ENCODE measurements around the gene CALM3. TPM values are rescaled to one million over a fixed set of nuclear protein-coding genes. Genes with fewer than 3 reads are reported as not detected.
"Not testable (repeated sequence)": the region's sequence is repeated elsewhere in the genome, so short reads cannot be mapped to it uniquely, and the experiment has no call there.

CALM3 gene
- total and polyA plus RNA-seq, 2 of the 13 experiments (the other 11 are each of a cell fraction or from before 2014, with no cell fraction given) = 239 to 258 TPM

DNA sequence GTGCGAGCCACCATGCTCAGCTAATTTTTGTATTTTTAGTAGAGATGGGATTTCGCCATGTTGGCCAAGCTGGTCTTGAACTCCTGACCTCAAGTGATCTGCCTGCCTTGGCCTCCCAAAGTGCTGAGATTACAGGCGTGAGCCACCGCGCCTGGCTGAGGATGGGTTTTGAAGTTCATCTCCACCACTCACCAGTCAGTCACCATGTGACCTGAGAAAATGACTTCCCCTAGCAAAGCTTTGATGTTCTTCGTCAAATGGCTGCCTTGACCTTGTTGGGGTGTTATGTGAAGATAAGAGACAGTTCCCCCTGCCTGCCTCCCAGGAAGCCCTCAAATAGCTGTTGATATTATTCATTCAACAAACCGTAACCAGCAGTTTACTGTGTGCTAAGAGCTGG lies 27.8 kb downstream of the CALM3 start:
- H3K9ac ChIP-seq (ENCODE audit: insufficient read depth, low read depth, low read length); H3K9me3 ChIP-seq (ENCODE audit: low read length); intact Hi-C loops (cut with micrococcal nuclease; ENCODE audit: unreplicated experiment); H3K36me3 ChIP-seq (replicated peaks in 1 of 2; ENCODE audit: control insufficient read depth in 1 of 2, insufficient read depth in 2 of 2, low read length in 2 of 2); DNase-seq (ENCODE audit: low spot score); H3K4me3 ChIP-seq (replicated peaks in 1 of 3; ENCODE audit: insufficient read depth in 1 of 3, low read depth in 2 of 3, low read length in 3 of 3); H3K79me2 ChIP-seq (ENCODE audit: insufficient read depth, low read length); H3K4me2 ChIP-seq (ENCODE audit: low read depth, low read length); H2AFZ ChIP-seq (ENCODE audit: low read length); ATAC-seq; FAIRE-seq; BruUV-seq (replicated peaks); in situ Hi-C loops (cut with HindIII; ENCODE audit: extremely low pct_ligation_motif_present, low pct_unique_long_range_greater_than_20kb); H4K20me1 ChIP-seq (ENCODE audit: insufficient read depth, low read length); CTCF ChIA-PET (ENCODE audit: low intra/inter-chr PET ratio, low total read pairs); POLR2A ChIA-PET; H3K27ac ChIP-seq (ENCODE audit: extremely low read length, insufficient read depth, low read length): not testable (repeated sequence)
- H3K27me3 ChIP-seq (ENCODE audit: control insufficient read depth in 1 of 2, insufficient read depth in 2 of 2, low read length in 2 of 2) = peaks cover 8 to 22% of the 10 kb centered on the region in 2 experiments; a peak in 4 of 5 replicates
- H3K4me1 ChIP-seq (ENCODE audit: insufficient read depth, low read length) = peaks cover 15% of the 10 kb centered on the region
- TF ChIP-seq RARA (CRISPR knock-in tag; IDR thresholded peaks at IDR 0.05) = peak; percentile 19; the same call in 1 of the 2 replicates
- TF ChIP-seq ZNF3 (CRISPR knock-in tag; IDR thresholded peaks at IDR 0.05) = 0 out of 2 replicates have a peak, but pooled peaks have one; percentile 32
- WGBS (ENCODE audit: low lambda C conversion rate) = 31% methylated on average over 4 of the region's 7 CpGs

DNA sequence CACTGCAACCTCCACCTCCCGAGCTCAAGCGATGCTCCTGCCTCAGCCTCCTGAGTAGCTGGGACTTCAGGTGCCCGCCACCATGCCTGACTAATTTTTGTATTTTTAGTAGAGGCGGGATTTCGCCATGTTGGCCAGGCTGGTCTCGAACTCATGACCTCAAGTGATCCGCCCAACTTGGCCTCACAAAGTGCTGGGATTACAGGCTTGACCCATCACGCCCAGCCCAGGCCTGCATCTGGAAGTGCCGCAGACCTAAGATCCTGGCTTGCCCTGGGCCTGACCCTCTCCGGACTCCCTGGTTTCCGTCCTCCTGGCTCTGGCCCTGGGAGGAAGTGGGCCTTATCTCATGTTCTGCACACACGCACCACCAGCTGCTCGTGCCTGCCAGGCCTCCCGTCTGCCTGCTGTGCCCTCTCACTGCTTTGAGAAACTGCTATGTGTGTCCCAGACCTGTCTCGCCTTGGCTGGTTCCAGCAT lies 28.5 kb downstream of the CALM3 start:
- FAIRE-seq (no peak), ATAC-seq (no peak), DNase-seq (ENCODE audit: low spot score) (no peak)
- in situ Hi-C loops (cut with HindIII; ENCODE audit: extremely low pct_ligation_motif_present, low pct_unique_long_range_greater_than_20kb) (no loop called here), intact Hi-C loops (cut with micrococcal nuclease; ENCODE audit: unreplicated experiment) (no loop called here)
- no TSS peak for BruUV-seq (replicated peaks)
- Histone ChIP-seq H3K27ac (ENCODE audit: extremely low read length, insufficient read depth, low read length) (no peak overlapping the region), H3K4me2 (ENCODE audit: low read depth, low read length) (no peak overlapping the region), H3K36me3 (replicated peaks in 1 of 2; ENCODE audit: control insufficient read depth in 1 of 2, insufficient read depth in 2 of 2, low read length in 2 of 2) (no peaks in the 10 kb centered on the region), H4K20me1 (ENCODE audit: insufficient read depth, low read length) (no peaks in the 10 kb centered on the region), H3K9ac (ENCODE audit: insufficient read depth, low read depth, low read length) (no peak overlapping the region), H3K4me1 (ENCODE audit: insufficient read depth, low read length) (peaks cover 15% of the 10 kb centered on the region), H3K9me3 (ENCODE audit: low read length) (no peaks in the 10 kb centered on the region), H2AFZ (ENCODE audit: low read length) (no peak overlapping the region), H3K79me2 (ENCODE audit: insufficient read depth, low read length) (no peaks in the 10 kb centered on the region), H3K27me3 (ENCODE audit: control insufficient read depth in 1 of 2, insufficient read depth in 2 of 2, low read length in 2 of 2) (peaks cover 8 to 24% of the 10 kb centered on the region in 2 experiments; a peak in 4 of 5 replicates), H3K4me3 (replicated peaks in 1 of 3; ENCODE audit: insufficient read depth in 1 of 3, low read depth in 2 of 3, low read length in 3 of 3) (no peak overlapping the region)
- TF ChIP-seq CEBPB (IDR thresholded peaks at IDR 0.05; ENCODE audit: borderline replicate concordance, low read depth, low read length) (no peak), UBTF (CRISPR knock-in tag; IDR thresholded peaks at IDR 0.05) (no peak), ZNF747 (CRISPR knock-in tag; IDR thresholded peaks at IDR 0.05; ENCODE audit: borderline replicate concordance) (no peak), XRCC5 (optimal IDR thresholded peaks at IDR 0.05; ENCODE audit: low read length) (no peak), JUND (CRISPR knock-in tag; IDR thresholded peaks at IDR 0.05) (no peak), IKZF4 (CRISPR knock-in tag; IDR thresholded peaks at IDR 0.05; ENCODE audit: borderline replicate concordance, low read depth, not compliant biosample characterization) (no peak), ZNF383 (CRISPR knock-in tag; IDR thresholded peaks at IDR 0.05; ENCODE audit: borderline replicate concordance) (no peak), ZNF530 (CRISPR knock-in tag; IDR thresholded peaks at IDR 0.05; ENCODE audit: low read depth) (no peak), ZNF550 (CRISPR knock-in tag; IDR thresholded peaks at IDR 0.05; ENCODE audit: borderline replicate concordance) (no peak), NFRKB (IDR thresholded peaks at IDR 0.05) (no peak), HMGA1 (CRISPR knock-in tag; conservative IDR thresholded peaks at IDR 0.05) (no peak), ZNF326 (CRISPR knock-in tag; IDR thresholded peaks at IDR 0.05; ENCODE audit: borderline replicate concordance) (no peak), TAF15 (IDR thresholded peaks at IDR 0.05; ENCODE audit: low read depth, low read length, poor library complexity, severe bottlenecking) (no peak), GTF2F1 (IDR thresholded peaks at IDR 0.05; ENCODE audit: low read length) (no peak)
- TF ChIP-seq, protein P1, sequence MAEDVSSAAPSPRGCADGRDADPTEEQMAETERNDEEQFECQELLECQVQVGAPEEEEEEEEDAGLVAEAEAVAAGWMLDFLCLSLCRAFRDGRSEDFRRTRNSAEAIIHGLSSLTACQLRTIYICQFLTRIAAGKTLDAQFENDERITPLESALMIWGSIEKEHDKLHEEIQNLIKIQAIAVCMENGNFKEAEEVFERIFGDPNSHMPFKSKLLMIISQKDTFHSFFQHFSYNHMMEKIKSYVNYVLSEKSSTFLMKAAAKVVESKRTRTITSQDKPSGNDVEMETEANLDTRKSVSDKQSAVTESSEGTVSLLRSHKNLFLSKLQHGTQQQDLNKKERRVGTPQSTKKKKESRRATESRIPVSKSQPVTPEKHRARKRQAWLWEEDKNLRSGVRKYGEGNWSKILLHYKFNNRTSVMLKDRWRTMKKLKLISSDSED (CRISPR knock-in tag; IDR thresholded peaks at IDR 0.05) = no peak
- ChIA-PET POLR2A (no interaction called here), CTCF (ENCODE audit: low intra/inter-chr PET ratio, low total read pairs) (no interaction called here)
- whole genome bisulfite sequencing (ENCODE audit: low lambda C conversion rate) = 45% methylated on average over 12 of the region's 15 CpGs

All from HepG2 (cell line).